ENCODE measurements around the gene UROD. TPM values are rescaled to one million over a fixed set of nuclear protein-coding genes. Genes with fewer than 3 reads are reported as not detected.

UROD gene
- total RNA-seq, 1 donor from 2014 or later = 149 TPM

GRCh38 chr1:45014321-45015028, 2.4 kb downstream of the UROD start:
- Histone ChIP-seq H3K9ac (ENCODE audit: low read depth in 1 of 3, low read length in 3 of 3) (peak overlapping the region in 1 of 3 donors; percentile 55), H3K27ac (ENCODE audit: low read depth, low read length) (no peak overlapping the region), H3K4me3 (ENCODE audit: low read length in 3 of 3) (peak overlapping the region in 1 of 3 donors; percentile 35), H3K36me3 (ENCODE audit: control insufficient read depth in 3 of 3, insufficient read depth in 3 of 3, low read length in 3 of 3) (peaks cover 17 to 28% (median 26%) of the 10 kb centered on the region in 3 donors), H3K9me3 (ENCODE audit: control insufficient read depth in 3 of 3, low read length in 3 of 3) (no peaks in the 10 kb centered on the region), H3K4me1 (ENCODE audit: control insufficient read depth in 3 of 3, insufficient read depth in 3 of 3, low read length in 3 of 3) (peaks cover 44 to 53% (median 45%) of the 10 kb centered on the region in 3 donors), H3K27me3 (ENCODE audit: control insufficient read depth in 3 of 3, insufficient read depth in 3 of 3, low read length in 3 of 3) (no peaks in the 10 kb centered on the region)

GRCh38 chr1:45015683-45016082, 3.6 kb downstream of the UROD start:
- no peak overlapping the region for H3K9ac ChIP-seq (ENCODE audit: low read depth in 1 of 3, low read length in 3 of 3)
- peaks cover 34 to 42% (median 36%) of the 10 kb centered on the region in 3 donors for H3K4me1 ChIP-seq (ENCODE audit: control insufficient read depth in 3 of 3, insufficient read depth in 3 of 3, low read length in 3 of 3)
- H3K27me3 ChIP-seq (ENCODE audit: control insufficient read depth in 3 of 3, insufficient read depth in 3 of 3, low read length in 3 of 3) = no peaks in the 10 kb centered on the region
- H3K9me3 ChIP-seq (ENCODE audit: control insufficient read depth in 3 of 3, low read length in 3 of 3) = no peaks in the 10 kb centered on the region
- no peak overlapping the region for H3K27ac ChIP-seq (ENCODE audit: low read depth, low read length)
- H3K36me3 ChIP-seq (ENCODE audit: control insufficient read depth in 3 of 3, insufficient read depth in 3 of 3, low read length in 3 of 3) = peaks cover 12 to 21% (median 20%) of the 10 kb centered on the region in 3 donors
- H3K4me3 ChIP-seq (ENCODE audit: low read length in 3 of 3) = no peak overlapping the region

GRCh38 chr1:45016090-45016697, 4.1 kb downstream of the UROD start:
- Histone ChIP-seq H3K9me3 (ENCODE audit: control insufficient read depth in 3 of 3, low read length in 3 of 3) (no peaks in the 10 kb centered on the region), H3K27me3 (ENCODE audit: control insufficient read depth in 3 of 3, insufficient read depth in 3 of 3, low read length in 3 of 3) (no peaks in the 10 kb centered on the region), H3K4me1 (ENCODE audit: control insufficient read depth in 3 of 3, insufficient read depth in 3 of 3, low read length in 3 of 3) (peaks cover 34 to 41% (median 36%) of the 10 kb centered on the region in 3 donors), H3K27ac (ENCODE audit: low read depth, low read length) (no peak overlapping the region), H3K4me3 (ENCODE audit: low read length in 3 of 3) (no peak overlapping the region), H3K9ac (ENCODE audit: low read depth in 1 of 3, low read length in 3 of 3) (peak overlapping the region in 2 of 3 donors; percentile 1 to 17), H3K36me3 (ENCODE audit: control insufficient read depth in 3 of 3, insufficient read depth in 3 of 3, low read length in 3 of 3) (peaks cover 12 to 21% (median 20%) of the 10 kb centered on the region in 3 donors)

- Histone ChIP-seq H3K27me3 (ENCODE audit: control insufficient read depth in 3 of 3, insufficient read depth in 3 of 3, low read length in 3 of 3) (no peaks in the 10 kb centered on the region), H3K4me1 (ENCODE audit: control insufficient read depth in 3 of 3, insufficient read depth in 3 of 3, low read length in 3 of 3) (peaks cover 28 to 35% (median 30%) of the 10 kb centered on the region in 3 donors), H3K36me3 (ENCODE audit: control insufficient read depth in 3 of 3, insufficient read depth in 3 of 3, low read length in 3 of 3) (peaks cover 12 to 21% (median 20%) of the 10 kb centered on the region in 3 donors), H3K4me3 (ENCODE audit: low read length in 3 of 3) (no peak overlapping the region), H3K9me3 (ENCODE audit: control insufficient read depth in 3 of 3, low read length in 3 of 3) (no peaks in the 10 kb centered on the region), H3K9ac (ENCODE audit: low read depth in 1 of 3, low read length in 3 of 3) (peak overlapping the region in 2 of 3 donors; percentile 1 to 17), H3K27ac (ENCODE audit: low read depth, low read length) (no peak overlapping the region)
Observed at GRCh38 chr1:45016767-45017166, 4.7 kb downstream of the UROD start.

- no peak overlapping the region for H3K4me3 ChIP-seq (ENCODE audit: low read length in 3 of 3)
- peaks cover 11 to 20% (median 14%) of the 10 kb centered on the region in 3 donors for H3K4me1 ChIP-seq (ENCODE audit: control insufficient read depth in 3 of 3, insufficient read depth in 3 of 3, low read length in 3 of 3)
- H3K27me3 ChIP-seq (ENCODE audit: control insufficient read depth in 3 of 3, insufficient read depth in 3 of 3, low read length in 3 of 3) = no peaks in the 10 kb centered on the region
- H3K36me3 ChIP-seq (ENCODE audit: control insufficient read depth in 3 of 3, insufficient read depth in 3 of 3, low read length in 3 of 3) = peaks cover 6 to 18% (median 17%) of the 10 kb centered on the region in 3 donors
- H3K27ac ChIP-seq (ENCODE audit: low read depth, low read length) = no peak overlapping the region
- no peak overlapping the region for H3K9ac ChIP-seq (ENCODE audit: low read depth in 1 of 3, low read length in 3 of 3)
- no peaks in the 10 kb centered on the region for H3K9me3 ChIP-seq (ENCODE audit: control insufficient read depth in 3 of 3, low read length in 3 of 3)
Observed at GRCh38 chr1:45018599-45019230, 6.7 kb downstream of the UROD start.

- no peak overlapping the region for H3K9ac ChIP-seq (ENCODE audit: low read depth in 1 of 3, low read length in 3 of 3)
- H3K4me3 ChIP-seq (ENCODE audit: low read length in 3 of 3) = no peak overlapping the region
- no peak overlapping the region for H3K27ac ChIP-seq (ENCODE audit: low read depth, low read length)
- H3K36me3 ChIP-seq (ENCODE audit: control insufficient read depth in 3 of 3, insufficient read depth in 3 of 3, low read length in 3 of 3) = no peaks in the 10 kb centered on the region
- H3K9me3 ChIP-seq (ENCODE audit: control insufficient read depth in 3 of 3, low read length in 3 of 3) = no peaks in the 10 kb centered on the region
- H3K4me1 ChIP-seq (ENCODE audit: control insufficient read depth in 3 of 3, insufficient read depth in 3 of 3, low read length in 3 of 3) = no peaks in the 10 kb centered on the region
- no peaks in the 10 kb centered on the region for H3K27me3 ChIP-seq (ENCODE audit: control insufficient read depth in 3 of 3, insufficient read depth in 3 of 3, low read length in 3 of 3)
Observed at GRCh38 chr1:45023663-45024062, 11.6 kb downstream of the UROD start.

GRCh38 chr1:45026446-45026845, 14.4 kb downstream of the UROD start:
- H3K27me3 ChIP-seq (ENCODE audit: control insufficient read depth in 3 of 3, insufficient read depth in 3 of 3, low read length in 3 of 3) = no peaks in the 10 kb centered on the region
- H3K4me1 ChIP-seq (ENCODE audit: control insufficient read depth in 3 of 3, insufficient read depth in 3 of 3, low read length in 3 of 3) = no peaks in the 10 kb centered on the region
- H3K9me3 ChIP-seq (ENCODE audit: control insufficient read depth in 3 of 3, low read length in 3 of 3) = no peaks in the 10 kb centered on the region

GRCh38 chr1:45032837-45033236, 20.8 kb downstream of the UROD start:
- H3K27me3 ChIP-seq (ENCODE audit: control insufficient read depth in 3 of 3, insufficient read depth in 3 of 3, low read length in 3 of 3) = no peaks in the 10 kb centered on the region
- H3K36me3 ChIP-seq (ENCODE audit: control insufficient read depth in 3 of 3, insufficient read depth in 3 of 3, low read length in 3 of 3) = peaks cover 2 to 7% (median 6%) of the 10 kb centered on the region in 3 donors
- H3K27ac ChIP-seq (ENCODE audit: low read depth, low read length) = no peak overlapping the region
- H3K4me3 ChIP-seq (ENCODE audit: low read length in 3 of 3) = no peak overlapping the region
- H3K9ac ChIP-seq (ENCODE audit: low read depth in 1 of 3, low read length in 3 of 3) = no peak overlapping the region
- no peaks in the 10 kb centered on the region for H3K4me1 ChIP-seq (ENCODE audit: control insufficient read depth in 3 of 3, insufficient read depth in 3 of 3, low read length in 3 of 3)
- no peaks in the 10 kb centered on the region for H3K9me3 ChIP-seq (ENCODE audit: control insufficient read depth in 3 of 3, low read length in 3 of 3)

More at GRCh38 chr1:45026446-45026845, 14.4 kb downstream of the UROD start:
- no peak overlapping the region for H3K4me3 ChIP-seq (ENCODE audit: low read length in 3 of 3)
- no peaks in the 10 kb centered on the region for H3K36me3 ChIP-seq (ENCODE audit: control insufficient read depth in 3 of 3, insufficient read depth in 3 of 3, low read length in 3 of 3)
- H3K9ac ChIP-seq (ENCODE audit: low read depth in 1 of 3, low read length in 3 of 3) = no peak overlapping the region
- no peak overlapping the region for H3K27ac ChIP-seq (ENCODE audit: low read depth, low read length)

- Histone ChIP-seq H3K4me1 (ENCODE audit: control insufficient read depth in 3 of 3, insufficient read depth in 3 of 3, low read length in 3 of 3) (no peaks in the 10 kb centered on the region), H3K9ac (ENCODE audit: low read depth in 1 of 3, low read length in 3 of 3) (no peak overlapping the region), H3K9me3 (ENCODE audit: control insufficient read depth in 3 of 3, low read length in 3 of 3) (no peaks in the 10 kb centered on the region), H3K36me3 (ENCODE audit: control insufficient read depth in 3 of 3, insufficient read depth in 3 of 3, low read length in 3 of 3) (peaks cover 2 to 7% (median 6%) of the 10 kb centered on the region in 3 donors), H3K27ac (ENCODE audit: low read depth, low read length) (no peak overlapping the region), H3K27me3 (ENCODE audit: control insufficient read depth in 3 of 3, insufficient read depth in 3 of 3, low read length in 3 of 3) (no peaks in the 10 kb centered on the region), H3K4me3 (ENCODE audit: low read length in 3 of 3) (no peak overlapping the region)
Observed at GRCh38 chr1:45033356-45033755, 21.3 kb downstream of the UROD start.
